CD14-positive monocyte (primary cell): ENCODE measurements around the gene COQ3. TPM values are rescaled to one million over a fixed set of nuclear protein-coding genes. Genes with fewer than 3 reads are reported as not detected.
"Not testable (repeated sequence)": the region's sequence is repeated elsewhere in the genome, so short reads cannot be mapped to it uniquely, and the experiment has no call there.

Source experiments
- DNase-seq, 3 donors: peaks; one replicate each; pipeline ENCODE4 v3.0.0-alpha.2; 2011 to 2022
- H2AFZ ChIP-seq: 2 replicates; pipeline ENCODE4 v1.6.0; 2012; ENCODE audit warnings: mild to moderate bottlenecking, low read depth, low read length, inconsistent platforms; ENCODE audit not compliant: insufficient read depth, poor library complexity, severe bottlenecking
- H3K27ac ChIP-seq, 2 donors: 1 replicate in 1 of 2; 2 replicates in 1 of 2; pipeline ENCODE4 v1.5.1; 2012 to 2013; ENCODE audit warnings: low read length in 2 of 2, control low read depth in 1 of 2, inconsistent platforms in 1 of 2, low read depth in 1 of 2, mild to moderate bottlenecking in 1 of 2
- H3K27me3 ChIP-seq, 2 donors: one replicate each; pipeline versions ENCODE4 v1.6.0 to v1.6.1; 2011 to 2013; ENCODE audit warnings: low read length in 2 of 2; ENCODE audit not compliant: control insufficient read depth in 2 of 2, insufficient read depth in 2 of 2
- H3K36me3 ChIP-seq, 2 donors: replicated peaks in 1 of 2; 1 replicate in 1 of 2; 2 replicates in 1 of 2; pipeline versions ENCODE4 v1.5.1 to v1.6.1; 2012 to 2013; ENCODE audit warnings: low read length in 2 of 2, control low read depth in 1 of 2, inconsistent platforms in 1 of 2, mild to moderate bottlenecking in 1 of 2; ENCODE audit not compliant: insufficient read depth in 2 of 2, control insufficient read depth in 1 of 2
- H3K4me1 ChIP-seq, 2 donors: 1 replicate in 1 of 2; 2 replicates in 1 of 2; pipeline versions ENCODE4 v1.5.1 to v1.6.1; 2012 to 2013; ENCODE audit warnings: low read length in 2 of 2, control low read depth in 1 of 2, inconsistent platforms in 1 of 2, mild to moderate bottlenecking in 1 of 2, moderate library complexity in 1 of 2; ENCODE audit not compliant: insufficient read depth in 2 of 2, control insufficient read depth in 1 of 2
- H3K4me2 ChIP-seq: replicated peaks from 2 replicates; pipeline ENCODE3; 2012; ENCODE audit warnings: low read length, moderate library complexity, mild to moderate bottlenecking; ENCODE audit not compliant: poor library complexity, severe bottlenecking; ENCODE audit errors: extremely low read depth
- H3K4me3 ChIP-seq, 3 experiments: fragments of 200-600 bp in 1 of 3; sonication (generic) in 1 of 3; replicated peaks in 1 of 3; 1 replicate in 2 of 3; 2 replicates in 1 of 3; pipeline ENCODE4 v1.5.1; 2011 to 2013; ENCODE audit warnings: low read length in 3 of 3, mild to moderate bottlenecking in 3 of 3, control low read depth in 2 of 3, low read depth in 2 of 3, inconsistent platforms in 1 of 3, moderate library complexity in 1 of 3
- H3K79me2 ChIP-seq: 2 replicates; pipeline ENCODE4 v1.6.0; 2012; ENCODE audit warnings: mild to moderate bottlenecking, control low read depth, inconsistent platforms, low read length, moderate library complexity; ENCODE audit not compliant: insufficient read depth
- H3K9ac ChIP-seq: 2 replicates; pipeline ENCODE4 v1.6.0; 2017; ENCODE audit warnings: low read length, mild to moderate bottlenecking; ENCODE audit not compliant: insufficient read depth, poor library complexity, severe bottlenecking
- H3K9me3 ChIP-seq, 2 donors: replicated peaks in 1 of 2; 1 replicate in 1 of 2; 2 replicates in 1 of 2; pipeline versions ENCODE4 v1.5.1 to v1.6.1; 2012 to 2013; ENCODE audit warnings: low read length in 2 of 2, control low read depth in 1 of 2; ENCODE audit not compliant: control insufficient read depth in 1 of 2, insufficient read depth in 1 of 2
- H4K20me1 ChIP-seq: 2 replicates; pipeline ENCODE4 v1.6.0; 2012; ENCODE audit warnings: mild to moderate bottlenecking, low read length, control low read depth, moderate library complexity; ENCODE audit not compliant: insufficient read depth
- H3K27ac Mint-ChIP-seq, 7 donors: one replicate each; pipeline ENCODE4 v1.8.0; 2020; ENCODE audit warnings: mild to moderate bottlenecking in 7 of 7, mixed read lengths in 7 of 7, moderate library complexity in 6 of 7, inconsistent platforms in 2 of 7
- H3K27me3 Mint-ChIP-seq, 3 donors: one replicate each; pipeline ENCODE4 v1.8.0; 2021 to 2022; ENCODE audit warnings: low read depth in 3 of 3, mild to moderate bottlenecking in 3 of 3, mixed read lengths in 3 of 3, moderate library complexity in 3 of 3, inconsistent platforms in 1 of 3
- H3K36me3 Mint-ChIP-seq, 2 donors: one replicate each; pipeline ENCODE4 v1.8.0; 2020; ENCODE audit warnings: mixed read lengths in 2 of 2, inconsistent platforms in 1 of 2, mild to moderate bottlenecking in 1 of 2
- H3K4me1 Mint-ChIP-seq: one replicate; pipeline ENCODE4 v1.8.0; 2020; ENCODE audit warnings: mild to moderate bottlenecking, mixed read lengths
- H3K4me3 Mint-ChIP-seq, 2 donors: one replicate each; pipeline ENCODE4 v1.8.0; 2020; ENCODE audit warnings: mild to moderate bottlenecking in 2 of 2, mixed read lengths in 2 of 2, moderate library complexity in 1 of 2
- H3K9me3 Mint-ChIP-seq, 7 donors: one replicate each; pipeline ENCODE4 v1.8.0; 2020 to 2022; ENCODE audit warnings: mixed read lengths in 7 of 7, mild to moderate bottlenecking in 6 of 7, moderate library complexity in 6 of 7, inconsistent platforms in 2 of 7
- WGBS: methylation state at CpG from one replicate; pipeline ENCODE4 v1.1.5; 2013; ENCODE audit warnings: missing lambda C conversion rate; ENCODE audit not compliant: insufficient coverage; 5-methylcytosine and 5-hydroxymethylcytosine counted together
- intact Hi-C, 2 donors: fragments of 100-400 bp; cut with micrococcal nuclease; formaldehyde crosslinking; loops; one replicate each; pipeline versions ENCODE4 v1.15.0 to v1.15.1; 2023
- polyA plus RNA-seq, 3 donors: library from polyadenylated mRNA; depleted of rRNA in 1 of 3; unstranded in 2 of 3; stranded (reverse) in 1 of 3; fragments of 300-500 nt in 2 of 3; fragments of >200 nt in 1 of 3; fragmentation: Illumina TruSeq in 2 of 3; gene quantifications; 1 replicate in 2 of 3; 2 replicates in 1 of 3; pipeline ENCODE4 v1.2.3, GENCODE V29; 2012 to 2021
- TF ChIP-seq, protein P1 (sequence below): fragments of 200-600 bp; IDR thresholded peaks from one replicate; pipeline ENCODE4 v1.8.0; 2022; ENCODE audit warnings: antibody characterized with exemption, mild to moderate bottlenecking

Gene COQ3
- polyA plus RNA-seq, 3 donors: 1.5 to 2.3 (median 1.6) TPM

DNA sequence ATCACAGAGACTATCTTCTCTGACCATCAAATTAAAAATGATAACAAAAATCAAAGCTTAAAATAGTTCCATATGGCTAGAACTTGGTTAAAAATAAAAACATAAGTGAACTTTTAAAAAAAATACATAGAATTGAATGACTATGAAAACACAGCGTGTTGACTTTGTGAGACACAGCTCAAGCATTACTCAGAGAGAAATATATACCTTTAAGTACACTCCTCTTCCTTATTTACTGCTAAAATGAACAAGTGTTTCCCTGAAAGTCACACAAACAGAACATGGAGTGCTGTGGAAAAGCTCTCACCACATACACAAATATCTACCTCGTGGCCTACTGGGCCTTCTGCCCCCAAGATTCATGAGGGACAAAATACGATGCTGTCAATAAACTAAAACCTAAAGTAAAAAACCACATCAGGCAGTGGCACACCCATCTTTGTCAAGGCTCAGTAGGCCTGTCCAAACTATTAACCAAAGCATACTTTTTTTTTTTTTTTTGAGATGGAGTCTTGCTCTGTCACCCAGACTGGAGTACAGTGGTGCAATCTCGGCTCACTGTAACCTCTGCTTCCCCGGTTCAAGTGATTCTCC is 52.0 kb downstream of the COQ3 start:
- Mint-ChIP-seq H3K4me3 (no peak overlapping the region), H3K36me3 (no peaks in the 10 kb centered on the region), H3K27me3 (peaks cover 19 to 37% (median 25%) of the 10 kb centered on the region in 3 donors), H3K4me1 (no peaks in the 10 kb centered on the region), H3K27ac (no peak overlapping the region), H3K9me3 (peaks cover 0 to 2% (median 0%) of the 10 kb centered on the region in 7 donors)
- Histone ChIP-seq H3K4me2 (no peak overlapping the region), H3K4me3 (no peak overlapping the region), H2AFZ (no peak overlapping the region), H3K27me3 (peaks cover 0 to 15% of the 10 kb centered on the region in 2 donors), H4K20me1 (no peaks in the 10 kb centered on the region), H3K9me3 (no peaks in the 10 kb centered on the region), H3K36me3 (no peaks in the 10 kb centered on the region), H3K27ac (no peak overlapping the region), H3K4me1 (no peaks in the 10 kb centered on the region), H3K9ac (no peak overlapping the region), H3K79me2 (no peaks in the 10 kb centered on the region)
- intact Hi-C loops: no loop called here
- DNase-seq: no peak
- TF ChIP-seq, protein P1, sequence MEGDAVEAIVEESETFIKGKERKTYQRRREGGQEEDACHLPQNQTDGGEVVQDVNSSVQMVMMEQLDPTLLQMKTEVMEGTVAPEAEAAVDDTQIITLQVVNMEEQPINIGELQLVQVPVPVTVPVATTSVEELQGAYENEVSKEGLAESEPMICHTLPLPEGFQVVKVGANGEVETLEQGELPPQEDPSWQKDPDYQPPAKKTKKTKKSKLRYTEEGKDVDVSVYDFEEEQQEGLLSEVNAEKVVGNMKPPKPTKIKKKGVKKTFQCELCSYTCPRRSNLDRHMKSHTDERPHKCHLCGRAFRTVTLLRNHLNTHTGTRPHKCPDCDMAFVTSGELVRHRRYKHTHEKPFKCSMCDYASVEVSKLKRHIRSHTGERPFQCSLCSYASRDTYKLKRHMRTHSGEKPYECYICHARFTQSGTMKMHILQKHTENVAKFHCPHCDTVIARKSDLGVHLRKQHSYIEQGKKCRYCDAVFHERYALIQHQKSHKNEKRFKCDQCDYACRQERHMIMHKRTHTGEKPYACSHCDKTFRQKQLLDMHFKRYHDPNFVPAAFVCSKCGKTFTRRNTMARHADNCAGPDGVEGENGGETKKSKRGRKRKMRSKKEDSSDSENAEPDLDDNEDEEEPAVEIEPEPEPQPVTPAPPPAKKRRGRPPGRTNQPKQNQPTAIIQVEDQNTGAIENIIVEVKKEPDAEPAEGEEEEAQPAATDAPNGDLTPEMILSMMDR: no peak
- 100% methylated on average over 2 of the region's 5 CpGs for WGBS

GRCh38 chr6:99338188-99338587 is 55.8 kb downstream of the COQ3 start:
- Mint-ChIP-seq H3K36me3 (no peaks in the 10 kb centered on the region), H3K4me3 (no peak overlapping the region), H3K27ac (no peak overlapping the region), H3K9me3 (peaks cover 0 to 2% (median 0%) of the 10 kb centered on the region in 7 donors), H3K4me1 (no peaks in the 10 kb centered on the region), H3K27me3 (peaks cover 8 to 27% (median 13%) of the 10 kb centered on the region in 3 donors)
- H3K36me3 ChIP-seq: no peaks in the 10 kb centered on the region
- no peaks in the 10 kb centered on the region for H3K79me2 ChIP-seq
- H3K4me3 ChIP-seq: no peak overlapping the region
- no peaks in the 10 kb centered on the region for H3K4me1 ChIP-seq
- no peak overlapping the region for H2AFZ ChIP-seq
- no peaks in the 10 kb centered on the region for H4K20me1 ChIP-seq
- H3K9ac ChIP-seq: no peak overlapping the region
- WGBS: 85% methylated on average over 2 of the region's 2 CpGs
- no peak overlapping the region for H3K27ac ChIP-seq
- intact Hi-C loops: no loop called here
- H3K27me3 ChIP-seq: peaks cover 0 to 3% of the 10 kb centered on the region in 2 donors
- no peak overlapping the region for H3K4me2 ChIP-seq
- no peaks in the 10 kb centered on the region for H3K9me3 ChIP-seq
- TF ChIP-seq, protein P1: no peak
- no peak for DNase-seq

DNA sequence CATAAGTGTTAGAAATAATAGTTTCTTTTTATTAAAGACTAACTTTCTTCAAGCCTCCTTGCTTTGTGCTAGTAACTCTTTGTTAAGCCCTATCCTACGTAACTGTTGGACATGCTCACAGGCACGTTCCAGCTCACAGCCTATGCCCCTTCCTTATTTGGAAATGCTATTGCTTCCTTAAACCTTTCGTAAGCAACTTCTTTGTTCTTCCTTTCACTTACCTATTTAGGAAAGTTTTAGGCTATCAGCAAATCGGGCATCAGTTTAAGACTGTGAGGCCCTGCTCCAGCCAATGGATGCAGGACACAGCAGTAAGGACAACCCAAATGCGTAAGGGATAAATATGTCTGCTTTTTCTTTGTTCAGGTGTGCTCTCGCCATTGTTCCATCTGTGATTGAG is 58.7 kb downstream of the COQ3 start:
- H3K9me3 Mint-ChIP-seq, H3K4me1 Mint-ChIP-seq, H3K9me3 ChIP-seq, H3K27ac ChIP-seq, H3K36me3 Mint-ChIP-seq, H3K9ac ChIP-seq, H3K4me1 ChIP-seq, H2AFZ ChIP-seq, H3K79me2 ChIP-seq, H3K27me3 ChIP-seq, H3K36me3 ChIP-seq, H3K4me3 ChIP-seq, H3K4me3 Mint-ChIP-seq, DNase-seq, H4K20me1 ChIP-seq, H3K4me2 ChIP-seq, H3K27ac Mint-ChIP-seq, intact Hi-C loops: not testable (repeated sequence)
- peaks cover 4 to 23% (median 13%) of the 10 kb centered on the region in 3 donors for H3K27me3 Mint-ChIP-seq
- WGBS: 0% methylated on average over 1 of the region's 6 CpGs
